NCI-H2227 treated with DMSO at 0.1 percent for 48 hours (cell line): Measurements from ENCODE around the gene LOXL1.

Experiments
- DNase-seq: peaks from one replicate; lab custom pipeline; 2025; lab: John Stamatoyannopoulos, UW

LOXL1 gene

DNA sequence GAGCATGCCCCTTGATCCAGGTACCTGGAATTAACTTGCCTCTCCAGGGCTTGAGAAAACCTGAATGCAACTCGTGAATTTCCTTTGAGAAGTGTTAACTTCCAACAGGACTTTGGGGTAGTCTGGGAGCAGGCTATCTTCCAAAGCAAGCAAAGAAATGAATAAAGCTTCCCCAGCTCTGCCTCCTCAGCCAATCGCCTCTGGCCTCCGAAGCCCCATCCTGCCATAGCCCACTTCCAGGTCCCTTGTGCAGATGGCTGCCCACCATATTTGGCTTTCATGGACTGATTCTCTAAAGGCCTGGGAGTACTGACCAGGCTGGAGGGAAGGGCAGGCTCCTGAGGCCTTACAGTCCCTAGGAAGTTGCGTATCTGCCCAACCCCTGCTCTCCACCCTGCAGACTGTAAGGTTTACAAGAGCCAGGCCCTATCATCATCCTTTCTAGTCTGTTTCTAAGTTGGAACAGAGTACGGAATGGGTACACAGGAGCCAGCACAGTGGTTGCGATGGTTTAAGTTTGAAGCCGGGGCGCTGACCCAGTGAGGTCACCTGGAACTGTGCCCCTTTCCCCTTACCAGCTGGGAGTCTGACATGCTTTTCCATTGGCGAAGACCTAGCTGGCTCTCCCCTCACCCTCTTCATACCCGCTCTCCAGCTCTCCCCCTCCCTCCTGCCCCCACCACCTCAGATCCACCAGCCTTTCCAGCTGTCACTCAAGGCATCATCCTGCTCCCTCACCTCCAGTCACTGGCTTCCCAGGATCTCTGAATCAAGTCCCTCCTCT lies 67.1 kb downstream of the LOXL1 start:
- no peak for DNase-seq

DNA sequence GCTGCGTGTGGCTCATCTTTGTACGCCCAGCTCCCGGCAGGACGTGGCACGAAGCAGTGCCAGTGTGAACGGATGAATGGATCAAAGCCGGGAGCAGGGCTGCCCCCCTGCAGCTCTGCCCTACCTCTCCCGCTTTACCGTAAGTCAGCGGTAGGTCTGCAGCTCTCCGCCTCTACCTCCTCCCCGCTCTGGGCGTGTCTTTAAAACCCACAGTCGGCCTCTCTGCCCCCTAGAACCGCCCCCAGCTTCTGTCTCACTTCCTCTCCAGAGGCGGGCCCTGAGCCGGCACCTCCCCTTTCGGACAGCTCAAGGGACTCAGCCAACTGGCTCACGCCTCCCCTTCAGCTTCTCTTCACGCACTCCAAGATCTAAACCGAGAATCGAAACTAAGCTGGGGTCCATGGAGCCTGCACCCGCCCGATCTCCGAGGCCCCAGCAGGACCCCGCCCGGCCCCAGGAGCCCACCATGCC lies 68.2 kb downstream of the LOXL1 start, which contains the start of gene PML:
Gene PML (plus strand): TSS at position 304 of the 471 bp plus-strand sequence. CDS start 97 bp downstream, at position 401.
- DNase-seq: peak; percentile 76

DNA sequence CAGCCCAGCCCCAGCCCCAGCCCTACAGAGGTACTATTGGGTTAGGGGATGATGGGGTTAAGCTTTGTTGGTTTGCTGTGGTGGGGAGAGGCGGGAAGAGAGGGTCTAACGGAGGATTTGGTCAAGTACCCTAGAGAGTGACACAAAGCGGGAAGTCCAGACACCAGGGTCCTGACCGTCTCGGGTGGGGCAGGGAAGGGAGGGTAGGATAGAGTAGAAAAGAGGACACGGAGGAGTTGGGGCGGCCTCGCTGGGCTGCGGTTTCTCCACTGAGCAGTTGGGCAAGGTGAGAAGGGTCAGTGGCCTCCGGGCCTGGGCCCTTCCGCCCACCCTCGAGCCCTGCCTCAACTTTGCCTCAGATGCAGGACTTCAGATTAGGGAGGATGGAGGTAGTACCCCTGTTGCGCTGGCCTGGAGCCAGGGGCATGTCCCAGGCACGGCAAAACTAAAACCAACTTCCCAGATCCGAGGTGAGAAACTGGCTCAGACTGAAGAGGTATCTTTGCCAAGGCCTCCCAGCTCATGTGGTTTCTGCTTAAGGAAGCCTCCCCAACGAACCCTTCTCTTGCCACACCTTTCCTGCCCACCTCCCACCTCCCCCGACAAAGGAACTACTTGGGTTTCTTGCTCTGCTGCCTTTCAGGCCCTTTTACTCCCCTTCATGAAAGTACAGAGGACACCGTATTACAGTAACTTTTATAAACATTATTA lies 68.8 kb downstream of the LOXL1 start:
- no peak for DNase-seq

DNA sequence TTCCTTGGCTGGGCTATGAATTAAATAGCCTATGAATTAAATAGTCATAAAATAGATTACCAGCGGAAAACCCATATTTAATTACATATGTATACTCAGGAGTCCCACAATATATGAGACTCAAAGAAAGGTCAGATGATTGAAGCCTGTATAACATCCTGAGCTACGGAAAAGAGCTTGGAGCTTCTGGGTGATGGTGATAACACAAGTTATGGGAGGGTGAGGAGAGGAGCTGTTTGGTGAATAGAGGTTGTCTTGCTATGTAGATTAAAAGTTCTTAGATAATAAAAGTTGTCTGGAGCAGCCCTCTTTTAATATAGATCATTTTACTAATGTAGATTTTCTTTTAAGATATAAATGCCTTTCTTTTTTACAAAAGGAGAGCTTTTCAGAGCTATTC lies 70.0 kb downstream of the LOXL1 start:
- DNase-seq: no peak

DNA sequence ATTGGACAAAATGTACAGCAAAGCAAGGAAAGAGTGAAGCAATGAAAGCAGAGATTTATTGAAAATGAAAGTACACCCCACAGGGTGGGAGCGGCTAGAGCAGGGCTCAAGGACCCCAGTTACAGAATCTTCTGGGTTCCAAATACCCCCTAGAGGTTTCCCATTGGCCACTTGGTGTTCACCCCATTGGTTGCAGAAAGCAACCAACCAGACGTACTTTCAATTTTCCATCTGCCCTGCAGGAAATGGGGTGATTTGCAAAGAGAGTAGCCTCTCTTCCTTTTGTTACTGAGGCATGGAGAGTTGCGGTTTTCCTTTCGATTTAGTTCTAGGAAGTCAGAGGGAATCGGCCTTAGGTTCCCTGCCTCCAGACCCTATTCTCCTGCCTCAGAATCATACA lies 70.7 kb downstream of the LOXL1 start:
- DNase-seq: no peak

DNA sequence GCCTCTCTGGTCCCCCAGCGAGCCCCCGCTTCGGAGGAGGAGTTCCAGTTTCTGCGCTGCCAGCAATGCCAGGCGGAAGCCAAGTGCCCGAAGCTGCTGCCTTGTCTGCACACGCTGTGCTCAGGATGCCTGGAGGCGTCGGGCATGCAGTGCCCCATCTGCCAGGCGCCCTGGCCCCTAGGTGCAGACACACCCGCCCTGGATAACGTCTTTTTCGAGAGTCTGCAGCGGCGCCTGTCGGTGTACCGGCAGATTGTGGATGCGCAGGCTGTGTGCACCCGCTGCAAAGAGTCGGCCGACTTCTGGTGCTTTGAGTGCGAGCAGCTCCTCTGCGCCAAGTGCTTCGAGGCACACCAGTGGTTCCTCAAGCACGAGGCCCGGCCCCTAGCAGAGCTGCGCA lies 71.7 kb downstream of the LOXL1 start:
- no peak for DNase-seq
